ENCODE results near the gene LYPD6.

LYPD6 gene

GRCh38 chr2:149394864-149395263, 64.5 kb downstream of the LYPD6 start:
- DNase-seq (ENCODE audit: low read depth in 1 of 2, low spot score in 1 of 2), result no peak
- H3K27me3 ChIP-seq (ENCODE audit: insufficient read depth, poor library complexity, severe bottlenecking), result no peaks in the 10 kb centered on the region
- H3K4me3 ChIP-seq (replicated peaks; ENCODE audit: insufficient read depth, low read length), result no peak overlapping the region
- TF ChIP-seq GABPA (IDR thresholded peaks at IDR 0.05; ENCODE audit: low read depth) (no peak), CTCF (IDR thresholded peaks at IDR 0.05; ENCODE audit: insufficient read depth, low read length) (no peak), REST (IDR thresholded peaks at IDR 0.05; ENCODE audit: insufficient replicate concordance, low read depth) (no peak), SPI1 (IDR thresholded peaks at IDR 0.05; ENCODE audit: borderline replicate concordance, low read depth) (no peak), POLR2AphosphoS5 (IDR thresholded peaks at IDR 0.05; ENCODE audit: low read depth) (no peak)
- H3K27ac ChIP-seq (replicated peaks), result no peak overlapping the region

GRCh38 chr2:149399934-149400615, 69.7 kb downstream of the LYPD6 start:
- H3K4me3 ChIP-seq (replicated peaks; ENCODE audit: insufficient read depth, low read length), result no peak overlapping the region
- H3K27ac ChIP-seq (replicated peaks), result no peak overlapping the region
- TF ChIP-seq POLR2AphosphoS5 (IDR thresholded peaks at IDR 0.05; ENCODE audit: low read depth), result no peak
- no peak for TF ChIP-seq REST (IDR thresholded peaks at IDR 0.05; ENCODE audit: insufficient replicate concordance, low read depth)
- TF ChIP-seq SPI1 (IDR thresholded peaks at IDR 0.05; ENCODE audit: borderline replicate concordance, low read depth), result no peak
- DNase-seq (ENCODE audit: low read depth in 1 of 2, low spot score in 1 of 2), result no peak
- H3K27me3 ChIP-seq (ENCODE audit: insufficient read depth, poor library complexity, severe bottlenecking), result no peaks in the 10 kb centered on the region

GRCh38 chr2:149400997-149401396, 70.6 kb downstream of the LYPD6 start:
- Histone ChIP-seq H3K27me3 (ENCODE audit: insufficient read depth, poor library complexity, severe bottlenecking) (no peaks in the 10 kb centered on the region), H3K27ac (replicated peaks) (no peak overlapping the region), H3K4me3 (replicated peaks; ENCODE audit: insufficient read depth, low read length) (no peak overlapping the region)
- TF ChIP-seq SPI1 (IDR thresholded peaks at IDR 0.05; ENCODE audit: borderline replicate concordance, low read depth), result no peak
- DNase-seq (ENCODE audit: low read depth in 1 of 2, low spot score in 1 of 2), result no peak

- Histone ChIP-seq H3K27me3 (ENCODE audit: insufficient read depth, poor library complexity, severe bottlenecking) (no peaks in the 10 kb centered on the region), H3K27ac (replicated peaks) (no peak overlapping the region), H3K4me3 (replicated peaks; ENCODE audit: insufficient read depth, low read length) (no peak overlapping the region)
- no peak for TF ChIP-seq CTCF (IDR thresholded peaks at IDR 0.05; ENCODE audit: insufficient read depth, low read length)
- TF ChIP-seq GABPA (IDR thresholded peaks at IDR 0.05; ENCODE audit: low read depth), result no peak
- no peak for TF ChIP-seq REST (IDR thresholded peaks at IDR 0.05; ENCODE audit: insufficient replicate concordance, low read depth)
- no peak for TF ChIP-seq SPI1 (IDR thresholded peaks at IDR 0.05; ENCODE audit: borderline replicate concordance, low read depth)
- no peak for TF ChIP-seq POLR2AphosphoS5 (IDR thresholded peaks at IDR 0.05; ENCODE audit: low read depth)
- DNase-seq (ENCODE audit: low read depth in 1 of 2, low spot score in 1 of 2), result no peak
These were observed 79.1 kb downstream of the LYPD6 start for GRCh38 chr2:149409506-149409905.

All from HL-60 (cell line).